PC-3 (cell line): ENCODE data around the gene CAMK1D.

ENCODE experiments used
- CTCF ChIP-seq: fragments of 300-600 bp; sonication (generic); conservative IDR thresholded peaks from 2 replicates; pipeline ENCODE4 v1.5.1; 2017; ENCODE audit warnings: antibody characterized with exemption, low read depth, mild to moderate bottlenecking, low read length
- EZH2 ChIP-seq: fragments of 300-600 bp; sonication (generic); IDR thresholded peaks from one replicate; pipeline ENCODE4 v1.6.1; 2017; ENCODE audit warnings: antibody characterized with exemption, mild to moderate bottlenecking, low read length; ENCODE audit not compliant: unreplicated experiment
- EZH2phosphoT487 ChIP-seq: fragments of 300-600 bp; sonication (generic); IDR thresholded peaks from 2 replicates; pipeline ENCODE4 v1.6.1; 2018; ENCODE audit warnings: mild to moderate bottlenecking, antibody characterized with exemption, low read length, borderline replicate concordance

DNA sequence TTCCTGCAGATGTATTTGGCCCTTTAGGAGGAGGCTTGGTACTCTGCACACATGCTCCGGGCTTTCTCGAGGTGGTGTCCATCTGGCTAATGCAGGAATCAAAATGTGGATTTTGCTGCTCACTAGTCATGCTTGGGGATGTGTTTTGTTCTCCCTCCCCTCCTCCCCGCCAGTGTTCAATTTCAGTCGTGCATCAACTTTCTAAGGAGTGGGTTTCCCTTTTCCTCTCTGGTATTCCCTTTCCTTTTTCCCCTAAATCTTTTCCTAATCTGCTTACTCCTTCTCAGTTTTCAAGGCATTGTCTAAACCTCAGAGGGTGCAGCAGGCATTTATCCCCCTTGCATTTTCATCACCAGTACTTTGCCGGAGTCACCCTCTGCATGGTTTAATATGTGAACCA lies 450.4 kb downstream of the CAMK1D start:
- TF ChIP-seq CTCF (no peak), EZH2phosphoT487 (no peak), EZH2 (no peak)
